Kidney glomerular epithelial cell (primary cell): ENCODE data around the gene COPS2.
A peak's percentile ranks its signal among the peaks of the same experiment; 100 is the strongest.
"Not testable (repeated sequence)": the region's sequence is repeated elsewhere in the genome, so short reads cannot be mapped to it uniquely, and the experiment has no call there.

Source experiments
- DNase-seq: peaks from one replicate; lab custom pipeline; 2025; lab: John Stamatoyannopoulos, UW

The COPS2 gene

DNA sequence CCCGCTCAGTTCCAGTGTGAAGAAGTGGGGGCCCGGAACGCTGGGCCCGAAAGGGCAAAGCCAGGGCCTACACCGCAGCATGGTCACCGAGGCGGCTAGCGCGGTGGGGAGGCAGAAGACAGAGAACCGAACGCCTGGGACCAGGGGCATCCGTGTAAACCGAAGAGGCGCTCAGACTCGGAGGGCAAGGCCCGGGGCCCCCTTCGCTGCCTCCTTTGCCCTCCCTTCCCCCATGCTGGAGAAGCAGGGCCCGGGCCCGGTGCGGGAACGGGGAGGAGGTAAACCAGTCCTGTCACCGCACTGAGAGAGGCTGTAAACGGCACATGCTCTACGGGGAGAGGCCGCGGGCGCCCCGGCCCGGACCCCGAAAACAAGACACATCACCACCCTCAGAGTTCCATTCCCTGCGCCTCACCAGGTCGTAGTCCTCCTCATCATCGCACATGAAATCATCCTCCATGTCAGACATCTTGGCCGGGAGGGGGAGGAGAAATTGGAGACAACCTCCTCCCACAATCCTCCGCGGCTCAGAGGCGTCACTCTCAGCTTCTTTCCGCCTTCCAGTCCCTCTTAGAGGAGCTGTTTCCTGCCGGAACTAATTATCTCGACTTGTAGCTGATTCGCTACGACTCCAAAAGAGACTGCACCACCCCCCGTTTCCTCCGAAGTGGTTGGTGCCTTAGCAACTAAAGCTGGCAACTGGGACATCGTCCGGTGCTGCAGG is at the start of gene COPS2:
Gene COPS2, minus strand, starts transcription at position 490 of the 724 bp plus-strand sequence. Its CDS starts 21 bp downstream, at position 469.
- peak; percentile 99 for DNase-seq

- DNase-seq = no peak
These were observed 44.9 kb upstream of the COPS2 start for GRCh38 chr15:49200347-49200746.

GRCh38 chr15:49199666-49200065 is 44.3 kb upstream of the COPS2 start:
- no peak for DNase-seq

DNA sequence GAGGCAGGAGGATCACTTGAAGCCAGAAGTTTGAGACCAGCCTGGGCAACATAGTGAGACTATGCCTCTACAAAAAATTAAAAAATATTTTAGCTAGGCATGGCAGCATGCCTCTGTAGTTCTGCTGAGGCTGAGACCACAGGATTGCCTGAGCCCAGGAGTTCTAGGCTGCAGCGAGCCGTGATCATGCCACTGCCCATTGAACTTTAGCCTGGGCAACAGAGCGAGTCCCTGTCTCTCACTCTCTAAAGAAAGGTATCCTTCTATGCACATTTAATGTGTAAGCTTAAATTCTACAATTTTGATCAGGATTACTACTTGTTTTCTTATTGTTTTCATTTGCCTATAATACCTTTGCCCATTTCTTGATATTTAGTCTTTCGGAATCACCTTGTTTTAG is 41.5 kb upstream of the COPS2 start:
- DNase-seq = no peak

GRCh38 chr15:49191892-49192291 is 36.5 kb upstream of the COPS2 start:
- no peak for DNase-seq

GRCh38 chr15:49190586-49190985 is 35.2 kb upstream of the COPS2 start:
- DNase-seq = no peak

GRCh38 chr15:49189631-49190030 is 34.2 kb upstream of the COPS2 start:
- no peak for DNase-seq

DNA sequence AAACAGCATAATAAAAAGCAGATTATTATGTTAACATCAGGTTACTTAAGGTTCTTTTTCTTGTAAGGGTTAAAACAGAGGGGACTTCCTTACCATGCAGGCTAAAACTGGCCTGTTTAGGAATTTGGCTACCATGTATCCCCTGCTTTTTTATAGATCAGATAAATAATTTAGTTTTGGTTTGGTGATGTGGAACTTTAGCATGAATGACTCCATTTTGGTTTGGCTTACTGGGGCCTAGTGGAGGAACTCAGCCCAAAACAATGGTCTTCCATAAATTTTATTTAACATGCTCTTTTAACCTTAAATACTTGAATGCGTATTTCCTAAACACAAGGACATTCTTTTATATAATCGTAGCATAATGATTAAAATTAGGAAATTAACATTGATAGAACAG is 33.5 kb upstream of the COPS2 start:
- DNase-seq = no peak

DNA sequence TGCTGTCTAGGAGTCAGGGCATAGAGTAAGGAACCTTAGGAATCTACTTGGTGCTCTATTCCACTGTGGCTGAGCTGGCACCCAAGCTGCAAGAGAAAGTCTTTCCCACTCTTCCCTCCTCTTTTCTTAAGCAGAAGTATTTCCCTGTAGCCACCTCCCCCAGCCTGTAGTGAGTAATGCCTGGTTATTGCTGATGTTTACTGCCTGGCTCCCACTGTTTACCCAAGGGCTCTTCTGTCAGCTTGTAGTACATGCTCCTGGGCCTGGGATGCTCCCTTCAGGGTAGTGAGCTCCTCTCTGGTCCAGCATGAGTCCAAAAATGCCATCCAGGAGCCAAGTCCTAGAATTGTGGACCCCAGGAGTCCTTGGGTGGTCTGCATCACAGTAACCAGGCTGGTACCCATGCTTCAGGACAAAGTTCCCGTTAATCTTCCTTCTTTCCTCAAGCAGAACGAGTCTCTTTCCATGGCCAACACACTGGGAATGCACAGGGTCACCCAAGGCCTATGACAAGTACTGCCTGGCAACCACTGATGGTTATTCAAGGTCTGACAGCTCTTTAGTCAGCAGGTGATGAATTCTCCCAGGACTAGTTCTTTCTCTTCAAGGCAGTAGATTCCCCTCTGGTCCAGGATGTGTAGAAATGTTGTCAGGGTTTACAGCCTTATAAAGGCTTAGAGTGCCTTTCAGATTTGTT is 32.3 kb upstream of the COPS2 start:
- no peak for DNase-seq

GRCh38 chr15:49185473-49185872 is 30.1 kb upstream of the COPS2 start:
- no peak for DNase-seq

DNA sequence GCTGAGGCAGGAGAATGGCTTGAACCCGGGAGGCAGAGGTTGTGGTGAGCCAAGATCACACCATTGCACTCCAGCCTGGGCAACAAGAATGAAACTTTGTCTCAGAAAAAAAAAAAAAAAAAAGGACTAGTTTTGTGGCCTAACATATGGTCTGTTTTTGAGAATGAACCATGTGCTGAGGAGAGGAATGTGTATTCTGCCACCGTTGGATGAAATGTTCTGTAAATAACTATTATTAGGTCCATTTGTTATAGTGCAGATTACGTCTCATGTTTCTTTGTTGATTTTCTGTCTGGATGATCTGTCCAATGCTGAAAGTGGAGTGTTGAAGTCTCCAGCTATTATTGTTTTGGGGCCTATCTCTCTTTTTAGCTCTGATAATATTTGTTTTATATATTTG is 28.3 kb upstream of the COPS2 start:
- DNase-seq = not testable (repeated sequence)

DNA sequence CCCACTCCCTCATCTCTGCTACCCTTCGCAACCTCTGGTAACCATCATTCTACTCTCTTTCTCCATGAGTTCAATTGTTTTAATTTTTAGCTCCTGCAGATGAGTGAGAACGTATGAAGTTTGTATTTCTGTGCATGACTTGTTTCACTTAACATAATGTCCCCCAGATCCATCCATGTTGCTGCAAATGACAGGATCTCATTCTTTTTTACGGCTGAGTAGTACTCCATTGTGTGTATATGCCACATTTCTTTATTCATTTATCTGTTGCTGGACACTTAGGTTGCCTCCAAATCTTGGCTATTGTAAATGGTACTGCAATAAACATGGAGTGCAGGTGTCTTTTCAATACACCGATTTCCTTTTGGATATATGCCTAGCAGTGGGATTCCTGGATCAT is 26.7 kb upstream of the COPS2 start:
- no peak for DNase-seq

DNA sequence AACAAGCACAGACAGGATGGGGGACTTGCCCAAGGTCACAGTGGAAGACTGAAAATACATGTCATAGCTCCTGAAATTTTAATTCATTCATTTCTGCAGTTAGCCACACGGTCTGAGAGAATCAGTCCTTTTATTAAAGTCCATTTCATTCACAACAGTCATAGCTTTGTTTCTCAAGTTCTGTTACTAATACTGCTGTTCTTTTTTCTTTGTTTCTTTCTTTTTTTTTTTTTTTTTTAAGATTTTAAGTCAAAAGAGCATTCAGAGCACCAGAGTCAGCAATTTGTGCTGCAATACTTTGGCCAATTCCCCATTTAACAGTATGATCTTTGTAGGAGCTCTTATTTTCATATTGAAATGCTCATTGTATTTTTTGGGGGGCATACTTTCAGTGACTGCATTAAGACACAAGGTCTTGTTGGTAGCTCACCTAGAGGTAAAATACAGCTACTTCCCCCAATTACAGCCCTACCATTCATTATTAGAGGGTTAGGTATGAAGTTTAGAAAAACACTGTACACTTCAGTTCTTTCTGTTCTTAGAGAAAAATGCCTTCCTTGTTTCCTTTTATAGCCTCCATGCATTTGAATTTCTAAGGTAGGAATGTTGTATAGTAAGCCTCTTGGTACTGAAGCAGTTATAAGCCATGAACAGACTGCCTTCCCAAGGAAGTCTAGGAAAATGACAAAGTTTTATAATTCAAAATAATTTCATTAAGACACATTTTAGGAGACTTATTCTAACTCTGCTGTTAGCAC is 24.2 kb upstream of the COPS2 start:
- no peak for DNase-seq

DNA sequence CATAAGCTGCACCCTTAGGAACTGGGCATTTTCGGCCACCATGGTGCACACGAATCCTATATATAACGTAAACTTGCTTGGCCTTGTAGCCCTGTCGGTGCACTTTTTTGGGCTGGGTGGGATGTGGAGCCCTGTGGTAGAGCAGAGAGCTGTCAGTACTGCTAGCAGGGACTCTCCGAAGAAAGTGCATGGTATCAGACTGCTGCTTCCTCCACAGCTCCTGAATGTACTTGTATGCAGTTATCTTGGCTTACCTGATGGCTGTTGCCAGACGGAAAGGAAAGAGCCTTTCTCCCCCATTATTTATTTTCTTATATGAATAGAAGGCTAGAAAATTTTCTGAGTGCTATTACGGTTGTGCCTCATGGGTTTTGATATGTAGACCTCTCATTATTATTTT is 23.1 kb upstream of the COPS2 start:
- DNase-seq = no peak

DNA sequence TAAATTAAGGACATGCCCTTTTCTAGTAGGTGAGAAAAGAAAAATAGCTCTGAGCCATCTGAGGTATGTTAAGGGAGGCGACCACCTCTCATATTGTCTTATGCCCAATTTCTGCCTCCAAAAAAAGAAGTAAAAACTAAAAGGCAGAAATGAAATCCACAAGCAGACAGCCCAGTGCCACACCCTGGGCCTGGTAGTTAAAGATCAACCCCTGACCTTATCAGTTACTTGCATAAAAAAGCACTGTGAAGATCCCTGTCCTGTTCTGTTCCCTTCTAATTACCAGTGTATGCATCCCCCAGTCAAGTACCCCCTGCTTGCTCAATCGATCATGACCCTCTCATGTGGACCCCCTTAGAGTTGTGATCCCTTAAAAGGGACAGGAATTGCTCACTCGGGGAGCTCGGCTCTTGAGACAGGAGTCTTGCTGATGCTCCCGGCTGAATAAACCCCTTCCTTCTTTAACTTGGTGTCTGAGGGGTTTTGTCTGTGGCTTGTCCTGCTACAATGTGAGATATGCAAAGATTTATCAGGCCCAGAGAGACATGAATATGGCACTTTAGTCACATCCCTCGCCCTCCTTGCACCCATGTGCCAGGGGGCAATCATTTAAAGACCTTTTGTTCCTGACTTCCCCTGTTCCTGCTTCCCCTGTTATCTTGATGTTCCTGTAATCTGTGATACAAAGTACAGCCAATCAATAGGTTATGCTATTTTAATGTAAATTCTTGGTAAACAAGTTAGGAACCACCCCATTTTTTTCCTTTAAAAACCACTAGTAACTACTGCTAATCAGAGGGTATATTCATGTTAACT is 20.4 kb upstream of the COPS2 start:
- not testable (repeated sequence) for DNase-seq

DNA sequence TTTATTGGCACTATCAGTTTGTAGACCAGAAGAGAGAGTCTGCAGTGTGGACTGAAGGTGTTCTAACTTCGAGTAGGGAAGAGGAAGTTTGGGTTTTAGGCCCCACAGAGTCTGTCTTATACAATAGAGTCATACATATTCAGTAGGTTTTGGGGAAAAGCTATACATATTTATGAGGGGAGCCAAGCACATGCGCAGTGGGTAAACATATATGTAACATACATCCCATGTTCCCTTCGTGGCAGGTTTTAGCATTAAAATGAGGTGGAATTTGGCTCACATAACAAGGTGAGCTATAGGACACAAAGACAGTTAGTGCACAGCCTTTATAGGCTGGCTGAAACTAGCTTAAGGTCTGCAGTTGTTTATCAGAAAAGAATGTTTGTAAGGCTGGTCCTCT is 19.5 kb upstream of the COPS2 start:
- DNase-seq = no peak

DNA sequence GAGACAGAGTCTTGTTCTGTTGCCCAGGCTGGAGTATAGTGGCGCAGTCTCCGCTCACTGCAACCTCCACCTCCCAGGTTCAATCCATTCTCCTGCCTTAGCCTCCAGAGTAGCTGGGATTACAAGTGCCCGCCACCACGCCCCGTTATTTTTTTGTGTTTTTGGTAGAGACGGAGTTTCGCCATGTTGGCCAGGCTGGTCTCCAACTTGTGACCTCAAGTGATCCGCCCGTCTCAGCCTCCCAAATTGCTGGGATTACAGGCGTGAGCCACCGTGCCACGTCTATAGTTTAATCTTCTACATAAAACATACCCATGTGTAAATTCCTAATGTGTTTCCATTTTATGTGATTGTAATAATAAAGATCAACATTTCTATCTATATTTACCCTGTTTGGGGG is 16.4 kb upstream of the COPS2 start:
- no peak for DNase-seq

GRCh38 chr15:49169880-49170597 is 14.6 kb upstream of the COPS2 start, which contains the start of gene GALK2:
Gene GALK2 (plus strand): TSS chr15:49170247. CDS start chr15:49170323, 76 bp downstream.
- peak; percentile 81 for DNase-seq

- no peak for DNase-seq
These were observed 12.6 kb upstream of the COPS2 start for GRCh38 chr15:49168016-49168415.

DNA sequence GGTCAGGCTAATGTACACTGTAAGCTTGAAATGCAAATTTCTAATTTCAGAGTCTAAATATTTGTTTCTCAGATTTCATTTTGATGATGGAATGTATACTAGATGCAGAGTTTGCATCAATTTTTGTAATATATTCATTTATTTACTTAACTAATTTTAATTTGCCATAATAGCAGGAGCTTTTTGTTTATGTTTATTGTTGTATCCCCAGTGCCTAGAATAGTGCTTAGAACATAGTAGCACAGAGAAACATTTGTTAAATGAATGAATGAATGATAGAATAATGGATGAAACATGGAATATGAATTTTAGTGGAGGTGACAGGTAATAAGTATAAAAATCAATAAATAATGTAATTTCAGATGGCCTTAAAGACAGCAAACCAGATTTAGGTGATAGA is 9.5 kb upstream of the COPS2 start:
- DNase-seq = no peak

GRCh38 chr15:49163678-49164077 is 8.3 kb upstream of the COPS2 start:
- no peak for DNase-seq
